ENCODE data around the gene LRRC41. TPM values are rescaled to one million over a fixed set of nuclear protein-coding genes. Genes with fewer than 3 reads are reported as not detected.

Gene LRRC41
- total RNA-seq, 1 donor from 2014 or later = 43.1 TPM

DNA sequence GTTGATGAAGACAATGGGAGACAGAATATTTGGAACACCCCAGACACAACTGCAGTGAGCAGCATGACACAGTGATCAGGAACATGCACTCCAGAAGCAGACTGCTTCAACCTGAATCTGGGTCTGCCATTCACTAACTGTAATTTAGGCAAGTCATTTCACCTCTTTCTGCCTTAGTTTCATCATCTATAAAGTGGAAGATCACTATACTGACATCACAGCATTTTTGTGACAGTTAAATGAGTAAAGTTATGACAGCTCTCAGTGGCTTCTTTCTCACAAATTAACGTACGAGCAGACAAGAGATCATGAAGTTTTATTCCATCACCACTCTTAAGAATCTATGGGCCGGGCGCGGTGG is 14.3 kb downstream of the LRRC41 start:
- no peak overlapping the region for H3K27ac ChIP-seq
- no peak overlapping the region for H3K4me3 ChIP-seq
- Mint-ChIP-seq H3K9me3 (no peaks in the 10 kb centered on the region), H3K4me1 (no peaks in the 10 kb centered on the region), H3K36me3 (peaks cover 22% of the 10 kb centered on the region), H3K4me3 (no peak overlapping the region), H3K27ac (no peak overlapping the region), H3K27me3 (ENCODE audit: insufficient read depth, low read depth) (peaks cover 4% of the 10 kb centered on the region)
- no peak overlapping the region for H3K4me2 ChIP-seq
- H3K9ac ChIP-seq = no peak overlapping the region
- no peak for TF ChIP-seq EZH2phosphoT487 (IDR thresholded peaks at IDR 0.05)
- TF ChIP-seq EZH2 (IDR thresholded peaks at IDR 0.05) = no peak
- TF ChIP-seq, protein P1, sequence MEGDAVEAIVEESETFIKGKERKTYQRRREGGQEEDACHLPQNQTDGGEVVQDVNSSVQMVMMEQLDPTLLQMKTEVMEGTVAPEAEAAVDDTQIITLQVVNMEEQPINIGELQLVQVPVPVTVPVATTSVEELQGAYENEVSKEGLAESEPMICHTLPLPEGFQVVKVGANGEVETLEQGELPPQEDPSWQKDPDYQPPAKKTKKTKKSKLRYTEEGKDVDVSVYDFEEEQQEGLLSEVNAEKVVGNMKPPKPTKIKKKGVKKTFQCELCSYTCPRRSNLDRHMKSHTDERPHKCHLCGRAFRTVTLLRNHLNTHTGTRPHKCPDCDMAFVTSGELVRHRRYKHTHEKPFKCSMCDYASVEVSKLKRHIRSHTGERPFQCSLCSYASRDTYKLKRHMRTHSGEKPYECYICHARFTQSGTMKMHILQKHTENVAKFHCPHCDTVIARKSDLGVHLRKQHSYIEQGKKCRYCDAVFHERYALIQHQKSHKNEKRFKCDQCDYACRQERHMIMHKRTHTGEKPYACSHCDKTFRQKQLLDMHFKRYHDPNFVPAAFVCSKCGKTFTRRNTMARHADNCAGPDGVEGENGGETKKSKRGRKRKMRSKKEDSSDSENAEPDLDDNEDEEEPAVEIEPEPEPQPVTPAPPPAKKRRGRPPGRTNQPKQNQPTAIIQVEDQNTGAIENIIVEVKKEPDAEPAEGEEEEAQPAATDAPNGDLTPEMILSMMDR (IDR thresholded peaks at IDR 0.05) = no peak
- no peaks in the 10 kb centered on the region for H3K36me3 ChIP-seq
- DNase-seq (ENCODE audit: low spot score) = no peak
- H3F3A ChIP-seq (ENCODE audit: low read depth) = peaks cover 7% of the 10 kb centered on the region
- peaks cover 3% of the 10 kb centered on the region for H4K20me1 ChIP-seq (ENCODE audit: low read depth)
- H3K4me1 ChIP-seq = no peaks in the 10 kb centered on the region
- no peaks in the 10 kb centered on the region for H3K79me2 ChIP-seq (ENCODE audit: low read depth)
- H3K9me3 ChIP-seq (ENCODE audit: low read depth) = no peaks in the 10 kb centered on the region
- no peaks in the 10 kb centered on the region for H3K27me3 ChIP-seq
- no peak overlapping the region for H2AFZ ChIP-seq (replicated peaks)

DNA sequence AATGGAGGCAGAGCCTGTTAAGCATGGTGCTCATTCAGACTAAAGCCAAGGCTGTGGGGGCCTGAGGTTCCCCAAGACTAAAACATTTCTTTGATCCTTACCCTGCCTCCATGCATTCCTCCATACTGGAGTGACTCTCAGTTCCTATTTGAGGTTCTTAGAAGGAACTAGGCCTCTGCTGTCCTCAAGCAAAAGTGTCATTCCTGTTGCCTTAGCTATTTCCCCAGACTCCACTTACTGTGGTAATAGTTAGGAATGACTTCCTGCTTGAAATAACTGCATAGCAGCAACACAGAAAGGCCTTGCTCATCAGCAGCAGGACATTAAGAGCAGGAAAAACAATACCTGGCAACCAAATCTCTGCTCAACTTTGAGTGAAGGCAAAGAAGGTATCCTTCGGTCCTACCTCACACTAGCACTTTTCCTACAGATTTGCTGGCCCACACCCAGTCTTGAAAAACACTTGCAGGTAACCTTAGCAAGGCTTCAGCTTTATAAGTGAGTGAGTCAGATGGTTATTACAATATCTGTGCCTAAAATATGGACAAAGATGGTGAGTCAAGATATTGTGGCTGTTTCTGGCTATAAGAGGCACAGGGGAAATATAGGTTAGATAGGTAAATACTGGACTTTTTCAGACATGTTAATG is 14.8 kb downstream of the LRRC41 start:
- no peak overlapping the region for H3K4me3 Mint-ChIP-seq

DNA sequence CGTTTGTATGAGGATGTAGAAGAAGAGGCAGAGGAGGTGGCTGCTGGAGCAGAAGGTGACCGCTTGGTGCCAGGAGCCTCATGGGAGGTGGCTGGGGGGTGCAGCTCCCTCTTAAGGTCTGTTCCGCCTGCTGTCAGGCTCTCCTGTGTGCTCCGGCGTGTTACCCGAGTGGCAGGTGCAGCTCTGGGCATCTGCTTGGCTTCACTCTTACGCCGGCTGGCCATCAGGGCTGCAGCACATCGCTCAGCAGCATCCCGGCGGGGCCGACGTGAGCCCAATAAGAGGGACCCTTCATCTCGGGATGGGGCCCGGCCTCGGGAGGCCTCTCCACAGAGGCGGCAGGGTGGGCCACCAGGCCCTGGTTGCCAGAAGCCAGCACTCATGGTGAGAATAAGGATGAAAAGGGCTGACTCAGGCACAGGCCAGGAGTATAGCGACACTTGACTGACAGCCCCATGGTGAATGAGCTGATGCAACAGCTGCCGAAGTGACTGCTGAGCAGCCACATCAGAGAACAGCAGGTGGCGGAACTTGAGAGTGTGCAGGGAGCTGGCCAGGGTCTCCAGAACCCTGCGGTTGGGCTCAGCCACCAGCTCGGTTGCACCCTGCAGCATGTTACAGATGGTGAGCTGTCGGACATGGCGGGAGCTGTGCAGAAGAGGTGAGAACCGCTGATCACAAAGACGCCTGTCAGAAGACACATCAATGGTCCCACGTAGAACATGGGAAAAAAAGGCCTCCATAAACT is 17.5 kb downstream of the LRRC41 start:
- no peaks in the 10 kb centered on the region for H3K79me2 ChIP-seq (ENCODE audit: low read depth)
- H4K20me1 ChIP-seq (ENCODE audit: low read depth) = peaks cover 3% of the 10 kb centered on the region
- H3K9ac ChIP-seq = no peak overlapping the region
- no peak overlapping the region for H3K4me3 ChIP-seq
- TF ChIP-seq EZH2 (IDR thresholded peaks at IDR 0.05) (no peak), EZH2phosphoT487 (IDR thresholded peaks at IDR 0.05) (no peak)
- H3K27ac Mint-ChIP-seq = no peak overlapping the region
- H3K4me2 ChIP-seq = no peak overlapping the region
- no peaks in the 10 kb centered on the region for H3K9me3 Mint-ChIP-seq
- peaks cover 2% of the 10 kb centered on the region for H3K27me3 Mint-ChIP-seq (ENCODE audit: insufficient read depth, low read depth)
- H3K36me3 Mint-ChIP-seq = peaks cover 41% of the 10 kb centered on the region
- no peaks in the 10 kb centered on the region for H3K4me1 Mint-ChIP-seq
- peaks cover 11% of the 10 kb centered on the region for H3F3A ChIP-seq (ENCODE audit: low read depth)
- H3K27ac ChIP-seq = no peak overlapping the region
- H3K27me3 ChIP-seq = no peaks in the 10 kb centered on the region
- no peaks in the 10 kb centered on the region for H3K4me1 ChIP-seq
- no peaks in the 10 kb centered on the region for H3K36me3 ChIP-seq
- no peak overlapping the region for H3K4me3 Mint-ChIP-seq
- no peak overlapping the region for H2AFZ ChIP-seq (replicated peaks)
- DNase-seq (ENCODE audit: low spot score) = peak; percentile 13
- no peaks in the 10 kb centered on the region for H3K9me3 ChIP-seq (ENCODE audit: low read depth)

More for the DNA sequence above, 14.8 kb downstream of the LRRC41 start:
- TF ChIP-seq EZH2 (IDR thresholded peaks at IDR 0.05) = no peak
- TF ChIP-seq, protein P1 (IDR thresholded peaks at IDR 0.05) = no peak
- no peak for TF ChIP-seq EZH2phosphoT487 (IDR thresholded peaks at IDR 0.05)
- DNase-seq (ENCODE audit: low spot score) = no peak
- Histone ChIP-seq H3K36me3 (no peaks in the 10 kb centered on the region), H3K9ac (no peak overlapping the region), H3K27ac (no peak overlapping the region), H3K27me3 (no peaks in the 10 kb centered on the region), H3F3A (ENCODE audit: low read depth) (peaks cover 9% of the 10 kb centered on the region), H3K4me1 (no peaks in the 10 kb centered on the region), H3K4me3 (no peak overlapping the region), H3K9me3 (ENCODE audit: low read depth) (no peaks in the 10 kb centered on the region), H3K79me2 (ENCODE audit: low read depth) (no peaks in the 10 kb centered on the region), H4K20me1 (ENCODE audit: low read depth) (peaks cover 3% of the 10 kb centered on the region), H3K4me2 (no peak overlapping the region), H2AFZ (replicated peaks) (no peak overlapping the region)
- Mint-ChIP-seq H3K36me3 (peaks cover 24% of the 10 kb centered on the region), H3K27ac (no peak overlapping the region), H3K4me1 (no peaks in the 10 kb centered on the region), H3K27me3 (ENCODE audit: insufficient read depth, low read depth) (peaks cover 4% of the 10 kb centered on the region), H3K9me3 (no peaks in the 10 kb centered on the region)
